Breast epithelium (tissue), 3 donors: ENCODE data around the gene PGBD1.

ENCODE experiments used
- CTCF ChIP-seq, 3 donors: fragments of 450-650 bp; IDR thresholded peaks; one replicate each; pipeline ENCODE4 v1.5.1; 2016 to 2017; ENCODE audit warnings: antibody characterized with exemption in 3 of 3, mild to moderate bottlenecking in 3 of 3, moderate library complexity in 3 of 3
- POLR2A ChIP-seq: fragments of 450-650 bp; IDR thresholded peaks from one replicate; pipeline ENCODE4 v1.6.1; 2016; ENCODE audit warnings: antibody characterized with exemption, mild to moderate bottlenecking, moderate library complexity

GRCh38 chr6:28330041-28330440, 48.7 kb downstream of the PGBD1 start:
- TF ChIP-seq CTCF (IDR thresholded peaks at IDR 0.05) (no peak), POLR2A (no peak)
